Measurements from ENCODE around the gene CD8B.

DNA sequence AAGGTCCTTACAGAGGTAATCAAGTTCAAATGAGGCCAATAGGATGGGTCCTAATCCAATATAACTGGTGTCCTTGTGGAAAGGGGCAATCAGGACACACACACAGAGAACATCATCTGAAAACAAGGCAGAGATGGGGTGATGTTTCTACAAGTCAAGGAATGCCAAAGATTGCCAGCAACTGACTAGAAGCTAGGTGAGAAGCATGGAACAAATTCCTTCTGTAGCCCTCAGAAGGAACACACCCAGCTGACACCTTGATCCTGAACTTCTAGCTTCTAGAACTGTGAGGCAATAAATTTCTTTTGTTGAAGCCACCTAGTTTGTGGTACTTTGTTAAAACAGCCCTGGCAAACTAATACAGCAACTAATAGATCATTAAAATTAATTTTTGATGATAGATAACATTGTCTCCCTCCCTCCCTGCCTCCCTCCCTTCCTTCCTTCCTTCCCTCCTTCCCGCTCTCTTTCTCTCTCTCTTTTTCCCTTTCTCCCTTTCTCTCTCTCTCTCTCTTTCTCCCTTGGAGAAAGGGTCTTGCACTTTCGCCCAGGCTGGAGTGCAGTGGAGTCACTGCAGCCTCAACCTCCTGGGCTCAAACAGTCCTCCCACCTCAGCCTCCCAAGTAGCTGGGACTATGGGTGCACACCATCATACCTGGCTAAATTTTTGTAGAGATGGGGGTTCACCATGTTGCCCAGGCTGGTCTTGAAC is 60.7 kb downstream of the CD8B start:
- TF ChIP-seq, protein P1, sequence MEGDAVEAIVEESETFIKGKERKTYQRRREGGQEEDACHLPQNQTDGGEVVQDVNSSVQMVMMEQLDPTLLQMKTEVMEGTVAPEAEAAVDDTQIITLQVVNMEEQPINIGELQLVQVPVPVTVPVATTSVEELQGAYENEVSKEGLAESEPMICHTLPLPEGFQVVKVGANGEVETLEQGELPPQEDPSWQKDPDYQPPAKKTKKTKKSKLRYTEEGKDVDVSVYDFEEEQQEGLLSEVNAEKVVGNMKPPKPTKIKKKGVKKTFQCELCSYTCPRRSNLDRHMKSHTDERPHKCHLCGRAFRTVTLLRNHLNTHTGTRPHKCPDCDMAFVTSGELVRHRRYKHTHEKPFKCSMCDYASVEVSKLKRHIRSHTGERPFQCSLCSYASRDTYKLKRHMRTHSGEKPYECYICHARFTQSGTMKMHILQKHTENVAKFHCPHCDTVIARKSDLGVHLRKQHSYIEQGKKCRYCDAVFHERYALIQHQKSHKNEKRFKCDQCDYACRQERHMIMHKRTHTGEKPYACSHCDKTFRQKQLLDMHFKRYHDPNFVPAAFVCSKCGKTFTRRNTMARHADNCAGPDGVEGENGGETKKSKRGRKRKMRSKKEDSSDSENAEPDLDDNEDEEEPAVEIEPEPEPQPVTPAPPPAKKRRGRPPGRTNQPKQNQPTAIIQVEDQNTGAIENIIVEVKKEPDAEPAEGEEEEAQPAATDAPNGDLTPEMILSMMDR (IDR thresholded peaks at IDR 0.05; ENCODE audit: insufficient read depth, low read length) = no peak
- TF ChIP-seq, protein P2, sequence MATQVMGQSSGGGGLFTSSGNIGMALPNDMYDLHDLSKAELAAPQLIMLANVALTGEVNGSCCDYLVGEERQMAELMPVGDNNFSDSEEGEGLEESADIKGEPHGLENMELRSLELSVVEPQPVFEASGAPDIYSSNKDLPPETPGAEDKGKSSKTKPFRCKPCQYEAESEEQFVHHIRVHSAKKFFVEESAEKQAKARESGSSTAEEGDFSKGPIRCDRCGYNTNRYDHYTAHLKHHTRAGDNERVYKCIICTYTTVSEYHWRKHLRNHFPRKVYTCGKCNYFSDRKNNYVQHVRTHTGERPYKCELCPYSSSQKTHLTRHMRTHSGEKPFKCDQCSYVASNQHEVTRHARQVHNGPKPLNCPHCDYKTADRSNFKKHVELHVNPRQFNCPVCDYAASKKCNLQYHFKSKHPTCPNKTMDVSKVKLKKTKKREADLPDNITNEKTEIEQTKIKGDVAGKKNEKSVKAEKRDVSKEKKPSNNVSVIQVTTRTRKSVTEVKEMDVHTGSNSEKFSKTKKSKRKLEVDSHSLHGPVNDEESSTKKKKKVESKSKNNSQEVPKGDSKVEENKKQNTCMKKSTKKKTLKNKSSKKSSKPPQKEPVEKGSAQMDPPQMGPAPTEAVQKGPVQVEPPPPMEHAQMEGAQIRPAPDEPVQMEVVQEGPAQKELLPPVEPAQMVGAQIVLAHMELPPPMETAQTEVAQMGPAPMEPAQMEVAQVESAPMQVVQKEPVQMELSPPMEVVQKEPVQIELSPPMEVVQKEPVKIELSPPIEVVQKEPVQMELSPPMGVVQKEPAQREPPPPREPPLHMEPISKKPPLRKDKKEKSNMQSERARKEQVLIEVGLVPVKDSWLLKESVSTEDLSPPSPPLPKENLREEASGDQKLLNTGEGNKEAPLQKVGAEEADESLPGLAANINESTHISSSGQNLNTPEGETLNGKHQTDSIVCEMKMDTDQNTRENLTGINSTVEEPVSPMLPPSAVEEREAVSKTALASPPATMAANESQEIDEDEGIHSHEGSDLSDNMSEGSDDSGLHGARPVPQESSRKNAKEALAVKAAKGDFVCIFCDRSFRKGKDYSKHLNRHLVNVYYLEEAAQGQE (IDR thresholded peaks at IDR 0.05; ENCODE audit: insufficient replicate concordance, low read depth) = no peak
- no peak for TF ChIP-seq POLR2AphosphoS5 (IDR thresholded peaks at IDR 0.05; ENCODE audit: low read depth)
- TF ChIP-seq GABPA (IDR thresholded peaks at IDR 0.05; ENCODE audit: low read depth) = no peak
